GM12878 (cell line): ENCODE data around the gene SLF1. TPM values are rescaled to one million over a fixed set of nuclear protein-coding genes. Genes with fewer than 3 reads are reported as not detected.

Experiments used
- ATAC-seq: fragments of 200-7000 bp; cut with Tn5 transposase; 3 replicates; pipeline ENCODE4 v1.9.1; 2020; ENCODE audit warnings: mild to moderate bottlenecking, moderate library complexity
- BruUV-seq: library from RNA; stranded (reverse); fragments of 400-500 nt; replicated peaks from 2 replicates; lab custom pipeline; 2021; lab: Mats Ljungman, UMichigan
- CTCF ChIA-PET: fragments of 300-600 bp; sonication (Branson Sonifier 250); formaldehyde crosslinking; extraction: SDS; loops from one replicate; lab custom pipeline; 2021; ENCODE audit warnings: inconsistent platforms; lab: Yijun Ruan, JAX
- POLR2A ChIA-PET: fragments of 350-600 bp; formaldehyde crosslinking; extraction: SDS; loops from one replicate; lab custom pipeline; 2021; ENCODE audit warnings: inconsistent platforms; lab: Charles Lee
- RAD21 ChIA-PET: fragments of 300-600 bp; sonication (Branson Sonifier 250); formaldehyde crosslinking; loops from one replicate; lab custom pipeline; 2023; ENCODE audit warnings: antibody characterized with exemption; ENCODE audit not compliant: unreplicated experiment; lab: Charles Lee
- SMC1A ChIA-PET: fragments of 300-600 bp; sonication (Branson Sonifier 250); formaldehyde crosslinking; loops from one replicate; lab custom pipeline; 2023; ENCODE audit not compliant: unreplicated experiment, uncharacterized antibody; lab: Charles Lee
- DNase-seq: peaks from one replicate; pipeline ENCODE4 v3.0.0-alpha.2; 2011; ENCODE audit warnings: low read depth, low spot score
- FAIRE-seq: peaks from 3 replicates; lab custom pipeline; 2011; peaks lifted over from hg19 to GRCh38; lab: Jason Lieb, UNC
- H2AFZ ChIP-seq: 2 replicates; pipeline ENCODE4 v1.6.0; 2011; ENCODE audit warnings: low read depth, low read length, control low read depth; ENCODE audit not compliant: control insufficient read depth
- H3K27ac ChIP-seq: 2 replicates; pipeline ENCODE4 v1.5.1; 2011; ENCODE audit warnings: control low read depth; ENCODE audit not compliant: control insufficient read depth, insufficient read depth
- H3K27me3 ChIP-seq, 2 experiments: replicated peaks in 1 of 2; 2 replicates each; pipeline versions ENCODE4 v1.6.0 to v1.6.1; 2011; ENCODE audit warnings: low read length in 1 of 2; ENCODE audit not compliant: control insufficient read depth in 2 of 2, insufficient read depth in 2 of 2
- H3K36me3 ChIP-seq, 2 experiments: 2 replicates each; pipeline ENCODE4 v1.5.1; 2011; ENCODE audit warnings: low read length in 1 of 2; ENCODE audit not compliant: control insufficient read depth in 2 of 2, insufficient read depth in 2 of 2
- H3K4me1 ChIP-seq: 2 replicates; pipeline ENCODE4 v1.6.1; 2011; ENCODE audit warnings: mild to moderate bottlenecking, low read length, moderate library complexity, mixed read lengths; ENCODE audit not compliant: control insufficient read depth, insufficient read depth
- H3K4me2 ChIP-seq: 2 replicates; pipeline ENCODE4 v1.6.0; 2011; ENCODE audit warnings: control low read depth; ENCODE audit not compliant: control insufficient read depth, insufficient read depth
- H3K4me3 ChIP-seq: fragments of 200-600 bp; sonication (generic); 2 replicates; pipeline ENCODE4 v1.5.1; 2016
- H3K79me2 ChIP-seq: 2 replicates; pipeline ENCODE4 v1.6.0; 2011; ENCODE audit warnings: low read length; ENCODE audit not compliant: control insufficient read depth, insufficient read depth
- H3K9ac ChIP-seq: 2 replicates; pipeline ENCODE4 v1.8.0; 2011; ENCODE audit warnings: low read length, control low read depth, mixed read lengths; ENCODE audit not compliant: control insufficient read depth, insufficient read depth
- H3K9me3 ChIP-seq: replicated peaks from 3 replicates; pipeline ENCODE4 v1.5.1; 2011; ENCODE audit warnings: mild to moderate bottlenecking, low read length; ENCODE audit not compliant: control insufficient read depth, insufficient read depth
- H4K20me1 ChIP-seq: 2 replicates; pipeline ENCODE4 v1.6.0; 2011; ENCODE audit not compliant: control insufficient read depth, insufficient read depth
- MLLT1 ChIP-seq: fragments of 450-650 bp; IDR thresholded peaks from 2 replicates; pipeline ENCODE4 v1.6.1; 2016; ENCODE audit warnings: mild to moderate bottlenecking
- POLR2A ChIP-seq: IDR thresholded peaks from 2 replicates; pipeline ENCODE4 v1.6.1; 2011; ENCODE audit warnings: low read depth, mild to moderate bottlenecking, low read length
- RELB ChIP-seq: fragments of 450-650 bp; IDR thresholded peaks from 2 replicates; pipeline ENCODE4 v1.6.1; 2017; ENCODE audit warnings: low read depth, mild to moderate bottlenecking, moderate library complexity
- RFX5 ChIP-seq: IDR thresholded peaks from 2 replicates; pipeline ENCODE4 v1.6.1; 2011; ENCODE audit warnings: low read depth, low read length, improper control_type of control experiment
- SMAD5 ChIP-seq: IDR thresholded peaks from 2 replicates; pipeline ENCODE4 v1.6.1; 2016; ENCODE audit warnings: antibody characterized with exemption, low read depth
- SUZ12 ChIP-seq: fragments of 200-600 bp; sonication (generic); IDR thresholded peaks from one replicate; pipeline ENCODE4 v1.6.1; 2018; ENCODE audit warnings: antibody characterized with exemption, mild to moderate bottlenecking; ENCODE audit not compliant: unreplicated experiment
- ZNF384 ChIP-seq: IDR thresholded peaks from 2 replicates; pipeline ENCODE4 v1.6.1; 2012; ENCODE audit warnings: low read depth, mild to moderate bottlenecking, low read length, improper control_type of control experiment, borderline replicate concordance
- ZNF687 ChIP-seq: fragments of 450-650 bp; IDR thresholded peaks from 2 replicates; pipeline ENCODE4 v1.6.1; 2017; ENCODE audit warnings: mild to moderate bottlenecking, moderate library complexity
- WGBS: methylation state at CpG from one replicate; pipeline ENCODE4 v1.1.6; 2016; ENCODE audit warnings: low lambda C conversion rate; ENCODE audit not compliant: insufficient replicate concordance, insufficient coverage; ENCODE audit errors: missing lambda C conversion rate; 5-methylcytosine and 5-hydroxymethylcytosine counted together
- in situ Hi-C: fragments of 300-500 bp; cut with MboI; formaldehyde crosslinking; loops from 9 replicates; pipeline ENCODE4 v1.14.3; 2018; ENCODE audit warnings: mixed read lengths
- intact Hi-C: fragments of 100-400 bp; cut with micrococcal nuclease; formaldehyde crosslinking; loops from one replicate; pipeline ENCODE4 v1.14.2; 2022; ENCODE audit not compliant: unreplicated experiment
- polyA plus RNA-seq, 11 experiments: library from polyadenylated mRNA; depleted of rRNA in 4 of 11; unstranded in 6 of 11; stranded (reverse) in 5 of 11; fragments of >200 nt; fragmentation: Nextera tagmentation in 4 of 11; fragmentation: Illumina TruSeq in 1 of 11; extraction: Ambion mirVana in 4 of 11; extraction: Trizol in 1 of 11; gene quantifications; 1 replicate in 1 of 11; 2 replicates in 10 of 11; pipeline versions ENCODE4 v1.2.1 to v1.2.3, GENCODE V29; 2011 to 2016; ENCODE audit warnings: inconsistent platforms in 2 of 11, missing spikeins in 2 of 11, low read depth in 1 of 11
- total RNA-seq, 4 experiments: library from RNA; depleted of rRNA in 3 of 4; stranded (reverse); fragments of >200 nt in 3 of 4; fragmentation: Illumina TruSeq in 1 of 4; extraction: Trizol in 1 of 4; gene quantifications; 2 replicates each; pipeline versions ENCODE4 v1.2.1 to v1.2.3, GENCODE V29; 2013 to 2021

Gene SLF1
- total and polyA plus RNA-seq, 10 of the 15 experiments (the other 5 are each of a cell fraction or from before 2014, with no cell fraction given), result 8.1 to 27.0 (median 13.4) TPM

GRCh38 chr5:94620256-94620655 is 1.8 kb downstream of the SLF1 start (continued):
- no peak for TF ChIP-seq SUZ12
- TF ChIP-seq SMAD5, result no peak
- no peak for TF ChIP-seq POLR2A

- no peaks in the 10 kb centered on the region; the same call in 2 of the 3 replicates for H3K9me3 ChIP-seq
- TF ChIP-seq RFX5 (no peak), MLLT1 (0 out of 2 replicates have a peak, but pooled peaks have one; percentile 8), ZNF687 (0 out of 2 replicates have a peak, but pooled peaks have one; percentile 26), RELB (peak; percentile 32; the same call in 1 of the 2 replicates), ZNF384 (peak; percentile 84)
- TF ChIP-seq, all 136 proteins: peak for 4
- ChIA-PET POLR2A (no interaction called here), RAD21 (interaction anchor here (0.7 to 1.3 kb wide), 4 partner anchors 8 to 171 kb away, joined by 3 to 6 read pairs (median 4); no protein-coding TSS in a partner anchor), CTCF (interaction anchor here (1.2 to 2.0 kb wide), 4 partner anchors 10 to 116 kb away, joined by 3 to 6 read pairs (median 4); no protein-coding TSS in a partner anchor), SMC1A (interaction anchor here (1.1 to 1.8 kb wide), 6 partner anchors 8 to 102 kb away, joined by 3 to 8 read pairs (median 4); no protein-coding TSS in a partner anchor)
- peaks cover 37% of the 10 kb centered on the region for H3K79me2 ChIP-seq
- DNase-seq (no peak), ATAC-seq (peak; percentile 9; the same call in 1 of the 3 replicates), FAIRE-seq (no peak)
- in situ Hi-C loops, result no loop called here
- H4K20me1 ChIP-seq, result no peaks in the 10 kb centered on the region
- BruUV-seq, result no TSS peak
- H3K4me1 ChIP-seq, result peaks cover 6% of the 10 kb centered on the region
- intact Hi-C loops, result no loop called here
- 0 out of 2 replicates have a peak overlapping the region, but pooled peaks have one; percentile 18 for H3K27ac ChIP-seq
- peak overlapping the region; percentile 57; the same call in 1 of the 2 replicates for H3K4me2 ChIP-seq
- no peaks in the 10 kb centered on the region for H3K27me3 ChIP-seq
- H3K4me3 ChIP-seq, result peak overlapping the region; percentile 26; the same call in 1 of the 2 replicates
- no peak overlapping the region for H3K9ac ChIP-seq
- WGBS, result 80% methylated on average over 5 of the region's 5 CpGs
- H3K36me3 ChIP-seq, result no peaks in the 10 kb centered on the region
- H2AFZ ChIP-seq, result no peak overlapping the region; the same call in 1 of the 2 replicates
Observed at GRCh38 chr5:94621763-94622162, 3.3 kb downstream of the SLF1 start.
